Naive thymus-derived CD4-positive, alpha-beta T cell (primary cell): ENCODE data around the gene ZCCHC24. TPM values are rescaled to one million over a fixed set of nuclear protein-coding genes. Genes with fewer than 3 reads are reported as not detected.
A peak's percentile ranks its signal among the peaks of the same experiment; 100 is the strongest.

Experiments
- ATAC-seq: fragments of 150-1000 bp; cut with Tn5 transposase; 2 replicates; pipeline ENCODE4 v1.10.0; 2021; ENCODE audit warnings: mild to moderate bottlenecking, moderate library complexity
- CTCF ChIA-PET: fragments of 350-600 bp; sonication (Branson Sonifier 250); formaldehyde crosslinking; loops from one replicate; lab custom pipeline; 2021; ENCODE audit warnings: antibody characterized with exemption; lab: Charles Lee
- POLR2A ChIA-PET: fragments of 350-600 bp; sonication (Branson Sonifier 250); formaldehyde crosslinking; loops from one replicate; lab custom pipeline; 2021; ENCODE audit warnings: antibody characterized with exemption, inconsistent platforms; lab: Charles Lee
- DNase-seq, 9 donors: peaks; one replicate each; pipeline versions ENCODE4 v3.0.0 to v3.0.0-alpha.2; 2020 to 2022; ENCODE audit warnings: mixed read lengths in 1 of 9
- H3K27ac ChIP-seq: one replicate; pipeline ENCODE4 v1.7.0; 2013; ENCODE audit warnings: mild to moderate bottlenecking, low read depth, low read length, moderate library complexity
- H3K27me3 ChIP-seq, 2 donors: one replicate each; pipeline ENCODE4 v1.7.0; 2013; ENCODE audit warnings: low read length in 2 of 2, mild to moderate bottlenecking in 2 of 2, moderate library complexity in 2 of 2; ENCODE audit not compliant: control insufficient read depth in 2 of 2, insufficient read depth in 2 of 2
- H3K36me3 ChIP-seq, 3 experiments: 1 replicate in 2 of 3; 2 replicates in 1 of 3; pipeline ENCODE4 v1.7.0; 2013; ENCODE audit warnings: low read length in 3 of 3, mild to moderate bottlenecking in 3 of 3, moderate library complexity in 1 of 3; ENCODE audit not compliant: insufficient read depth in 3 of 3, control insufficient read depth in 2 of 3
- H3K4me1 ChIP-seq, 2 donors: one replicate each; pipeline ENCODE4 v1.7.0; 2013; ENCODE audit warnings: low read length in 2 of 2, mild to moderate bottlenecking in 2 of 2, moderate library complexity in 1 of 2; ENCODE audit not compliant: control insufficient read depth in 2 of 2, insufficient read depth in 2 of 2
- H3K4me3 ChIP-seq: 2 replicates; pipeline ENCODE4 v1.7.0; 2013; ENCODE audit warnings: mild to moderate bottlenecking, low read length
- H3K9me3 ChIP-seq, 3 experiments: 1 replicate in 2 of 3; 2 replicates in 1 of 3; pipeline ENCODE4 v1.7.0; 2013; ENCODE audit warnings: low read length in 3 of 3; ENCODE audit not compliant: control insufficient read depth in 2 of 3
- H3K27ac Mint-ChIP-seq, 9 donors: one replicate each; pipeline ENCODE4 v1.8.0; 2020 to 2022; ENCODE audit warnings: mixed read lengths in 9 of 9, mild to moderate bottlenecking in 8 of 9, moderate library complexity in 5 of 9, inconsistent platforms in 2 of 9
- H3K27me3 Mint-ChIP-seq, 5 donors: one replicate each; pipeline ENCODE4 v1.8.0; 2021 to 2022; ENCODE audit warnings: mixed read lengths in 5 of 5, mild to moderate bottlenecking in 1 of 5
- H3K36me3 Mint-ChIP-seq, 5 donors: one replicate each; pipeline ENCODE4 v1.8.0; 2020 to 2022; ENCODE audit warnings: mixed read lengths in 5 of 5, mild to moderate bottlenecking in 3 of 5, inconsistent platforms in 1 of 5
- H3K4me1 Mint-ChIP-seq, 7 donors: one replicate each; pipeline ENCODE4 v1.8.0; 2020 to 2022; ENCODE audit warnings: mixed read lengths in 7 of 7, mild to moderate bottlenecking in 3 of 7, inconsistent platforms in 1 of 7
- H3K4me3 Mint-ChIP-seq, 10 donors: one replicate each; pipeline ENCODE4 v1.8.0; 2020 to 2022; ENCODE audit warnings: mild to moderate bottlenecking in 10 of 10, mixed read lengths in 10 of 10, moderate library complexity in 6 of 10, inconsistent platforms in 2 of 10
- H3K9me3 Mint-ChIP-seq, 11 donors: one replicate each; pipeline ENCODE4 v1.8.0; 2020 to 2022; ENCODE audit warnings: mixed read lengths in 11 of 11, mild to moderate bottlenecking in 4 of 11, inconsistent platforms in 1 of 11, moderate library complexity in 1 of 11
- intact Hi-C, 2 donors: fragments of 100-400 bp; cut with micrococcal nuclease; formaldehyde crosslinking; loops; one replicate each; pipeline ENCODE4 v1.15.1; 2023
- polyA plus RNA-seq, 2 donors: library from polyadenylated mRNA; unstranded; fragments of 300-500 nt; fragmentation: Illumina TruSeq; gene quantifications; one replicate each; pipeline ENCODE4 v1.2.3, GENCODE V29; 2021
- total RNA-seq, 6 experiments: library from RNA in 5 of 6; stranded (reverse) in 5 of 6; gene quantifications; 1 replicate in 5 of 6; 2 replicates in 1 of 6; pipeline ENCODE4 v1.2.3 and lab custom pipeline; 2021 to 2026

The ZCCHC24 gene
- total and polyA plus RNA-seq, 7 experiments from 2014 or later, result 0.30 to 2.0 (median 0.73) TPM

GRCh38 chr10:79475119-79475653 lies 29.8 kb upstream of the ZCCHC24 start:
- intact Hi-C loops, result no loop called here
- DNase-seq, result no peak

GRCh38 chr10:79473496-79474095 lies 28.2 kb upstream of the ZCCHC24 start:
- H3K4me3 ChIP-seq, result no peak overlapping the region
- Mint-ChIP-seq H3K27ac (no peak overlapping the region), H3K9me3 (no peaks in the 10 kb centered on the region), H3K36me3 (no peaks in the 10 kb centered on the region), H3K27me3 (peaks cover 12 to 56% (median 25%) of the 10 kb centered on the region in 5 donors), H3K4me3 (no peak overlapping the region), H3K4me1 (no peaks in the 10 kb centered on the region)
- H3K27ac ChIP-seq, result no peak overlapping the region
- ChIA-PET CTCF (no interaction called here), POLR2A (no interaction called here)
- DNase-seq (no peak), ATAC-seq (no peak)
- no peaks in the 10 kb centered on the region for H3K9me3 ChIP-seq
- intact Hi-C loops, result no loop called here
- no peaks in the 10 kb centered on the region for H3K36me3 ChIP-seq
- H3K4me1 ChIP-seq, result no peaks in the 10 kb centered on the region
- no peaks in the 10 kb centered on the region for H3K27me3 ChIP-seq

More at GRCh38 chr10:79475119-79475653, 29.8 kb upstream of the ZCCHC24 start:
- H3K27me3 ChIP-seq, result no peaks in the 10 kb centered on the region
- no peak overlapping the region for H3K4me3 ChIP-seq
- H3K4me1 ChIP-seq, result no peaks in the 10 kb centered on the region
- no peaks in the 10 kb centered on the region for H3K9me3 Mint-ChIP-seq
- ATAC-seq, result no peak
- H3K4me3 Mint-ChIP-seq, result no peak overlapping the region
- no peaks in the 10 kb centered on the region for H3K36me3 ChIP-seq
- no peaks in the 10 kb centered on the region for H3K36me3 Mint-ChIP-seq
- no peaks in the 10 kb centered on the region for H3K9me3 ChIP-seq
- peaks cover 12 to 61% (median 25%) of the 10 kb centered on the region in 5 donors for H3K27me3 Mint-ChIP-seq
- POLR2A ChIA-PET, result interaction anchor here (1.3 kb wide), 1 partner anchor 31 kb away, joined by 4 read pairs; no protein-coding TSS in a partner anchor
- no peak overlapping the region for H3K27ac Mint-ChIP-seq
- CTCF ChIA-PET, result no interaction called here
- no peak overlapping the region for H3K27ac ChIP-seq
- H3K4me1 Mint-ChIP-seq, result no peaks in the 10 kb centered on the region

DNA sequence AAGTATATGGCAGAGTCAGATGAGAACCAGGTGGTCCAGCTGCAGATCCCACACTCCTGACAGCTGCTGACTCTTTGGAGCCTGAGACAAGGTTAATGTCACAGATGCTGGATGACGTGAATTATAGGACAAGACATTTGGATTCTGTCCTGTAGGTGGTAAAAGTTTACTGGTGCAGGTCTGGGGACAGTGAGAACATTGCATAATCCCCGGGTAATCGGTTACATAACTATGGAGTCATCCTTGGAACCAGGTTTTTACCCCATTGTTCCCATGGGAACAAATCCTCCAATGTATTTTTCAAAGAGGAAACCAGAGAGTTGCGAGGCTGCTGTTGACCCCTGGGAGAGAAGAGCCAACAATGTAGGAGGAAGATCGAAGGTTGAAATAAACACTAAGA lies 27.5 kb upstream of the ZCCHC24 start:
- ATAC-seq (no peak), DNase-seq (no peak)
- Mint-ChIP-seq H3K4me1 (no peaks in the 10 kb centered on the region), H3K27ac (no peak overlapping the region), H3K4me3 (no peak overlapping the region), H3K9me3 (no peaks in the 10 kb centered on the region), H3K36me3 (no peaks in the 10 kb centered on the region), H3K27me3 (peaks cover 12 to 56% (median 25%) of the 10 kb centered on the region in 5 donors)
- Histone ChIP-seq H3K4me1 (no peaks in the 10 kb centered on the region), H3K27ac (no peak overlapping the region), H3K9me3 (no peaks in the 10 kb centered on the region), H3K4me3 (no peak overlapping the region), H3K27me3 (no peaks in the 10 kb centered on the region), H3K36me3 (no peaks in the 10 kb centered on the region)
- ChIA-PET POLR2A (no interaction called here), CTCF (no interaction called here)
- intact Hi-C loops, result no loop called here

GRCh38 chr10:79472449-79472848 lies 27.0 kb upstream of the ZCCHC24 start:
- H3K27ac ChIP-seq, result no peak overlapping the region
- Mint-ChIP-seq H3K4me1 (peaks cover 0 to 1% (median 0%) of the 10 kb centered on the region in 7 donors), H3K9me3 (no peaks in the 10 kb centered on the region), H3K36me3 (no peaks in the 10 kb centered on the region), H3K27ac (no peak overlapping the region), H3K27me3 (peaks cover 8 to 55% (median 23%) of the 10 kb centered on the region in 5 donors), H3K4me3 (no peak overlapping the region)
- DNase-seq (no peak), ATAC-seq (no peak)
- CTCF ChIA-PET, result interaction anchor here (0.7 to 0.8 kb wide), 2 partner anchors 11 to 14 kb away, joined by 3 to 8 read pairs; no protein-coding TSS in a partner anchor
- no peak overlapping the region for H3K4me3 ChIP-seq
- H3K4me1 ChIP-seq, result no peaks in the 10 kb centered on the region
- H3K9me3 ChIP-seq, result no peaks in the 10 kb centered on the region
- intact Hi-C loops, result no loop called here
- POLR2A ChIA-PET, result no interaction called here
- H3K36me3 ChIP-seq, result no peaks in the 10 kb centered on the region
- no peaks in the 10 kb centered on the region for H3K27me3 ChIP-seq

- DNase-seq, result no peak
- Histone ChIP-seq H3K27ac (no peak overlapping the region), H3K4me3 (no peak overlapping the region), H3K4me1 (no peaks in the 10 kb centered on the region), H3K36me3 (no peaks in the 10 kb centered on the region), H3K27me3 (no peaks in the 10 kb centered on the region), H3K9me3 (no peaks in the 10 kb centered on the region)
- H3K27me3 Mint-ChIP-seq, result peaks cover 4 to 51% (median 18%) of the 10 kb centered on the region in 5 donors
- intact Hi-C loops, result no loop called here
- CTCF ChIA-PET, result interaction anchor here (0.7 to 0.8 kb wide), 2 partner anchors 10 to 15 kb away, joined by 3 to 8 read pairs; no protein-coding TSS in a partner anchor
- POLR2A ChIA-PET, result interaction anchor here (0.6 kb wide), 1 partner anchor 115 kb away, joined by 3 read pairs; no protein-coding TSS in a partner anchor
- no peak overlapping the region for H3K4me3 Mint-ChIP-seq
- no peak for ATAC-seq
- no peaks in the 10 kb centered on the region for H3K36me3 Mint-ChIP-seq
- peak overlapping the region in 1 of 9 donors; percentile 32 for H3K27ac Mint-ChIP-seq
- no peaks in the 10 kb centered on the region for H3K9me3 Mint-ChIP-seq
- peaks cover 0 to 2% (median 0%) of the 10 kb centered on the region in 7 donors for H3K4me1 Mint-ChIP-seq
Observed at GRCh38 chr10:79471776-79472175, 26.4 kb upstream of the ZCCHC24 start.

DNA sequence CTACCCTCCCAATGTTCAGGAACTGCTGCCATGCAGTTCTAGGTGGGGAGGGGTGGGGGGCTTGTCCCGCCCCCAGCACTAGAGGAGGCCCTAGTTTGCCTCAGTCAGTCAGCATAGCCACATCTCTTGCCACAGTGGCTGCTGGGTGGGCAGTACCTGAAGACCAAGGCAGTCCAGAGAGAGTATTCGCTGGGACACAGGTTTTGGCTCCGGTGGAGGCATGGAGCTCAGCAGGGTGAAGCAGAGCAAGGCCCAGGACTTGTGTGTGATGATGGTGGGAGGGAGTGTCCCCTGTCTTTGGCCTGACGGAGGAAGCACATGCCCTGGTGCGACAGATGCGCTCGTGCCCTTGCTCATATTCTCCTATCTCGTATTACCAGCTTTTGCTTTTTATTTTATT lies 24.7 kb upstream of the ZCCHC24 start:
- H3K27me3 Mint-ChIP-seq, result peaks cover 0 to 36% (median 12%) of the 10 kb centered on the region in 5 donors
- H3K4me1 Mint-ChIP-seq, result peaks cover 0 to 2% (median 0%) of the 10 kb centered on the region in 7 donors
- no peaks in the 10 kb centered on the region for H3K36me3 Mint-ChIP-seq
- Histone ChIP-seq H3K9me3 (no peaks in the 10 kb centered on the region), H3K4me3 (no peak overlapping the region), H3K27me3 (no peaks in the 10 kb centered on the region), H3K36me3 (no peaks in the 10 kb centered on the region), H3K27ac (no peak overlapping the region), H3K4me1 (no peaks in the 10 kb centered on the region)
- ATAC-seq, result no peak
- POLR2A ChIA-PET, result no interaction called here
- no peaks in the 10 kb centered on the region for H3K9me3 Mint-ChIP-seq
- CTCF ChIA-PET, result interaction anchor here (0.7 to 3.3 kb wide), 2 partner anchors 95 to 97 kb away, joined by 3 to 22 read pairs; no protein-coding TSS in a partner anchor
- H3K27ac Mint-ChIP-seq, result no peak overlapping the region
- H3K4me3 Mint-ChIP-seq, result no peak overlapping the region
- no peak for DNase-seq
- intact Hi-C loops, result no loop called here
